NB4 (cell line): ENCODE results near the gene FBXO15.

Source experiments
- MAX ChIP-seq: IDR thresholded peaks from 2 replicates; pipeline ENCODE4 v1.6.1; 2011; ENCODE audit warnings: low read depth, low read length
- MYC ChIP-seq: IDR thresholded peaks from 2 replicates; pipeline ENCODE4 v1.6.1; 2011; ENCODE audit warnings: low read depth, low read length
- POLR2A ChIP-seq: IDR thresholded peaks from 2 replicates; pipeline ENCODE4 v1.6.1; 2011; ENCODE audit warnings: mild to moderate bottlenecking; ENCODE audit not compliant: insufficient read length; ENCODE audit errors: extremely low read depth
- TF ChIP-seq, protein P1 (sequence below): IDR thresholded peaks from one replicate; pipeline ENCODE4 v1.5.1; 2012; ENCODE audit warnings: low read depth, low read length

GRCh38 chr18:74172697-74173433 is 25.2 kb upstream of the FBXO15 start:
- TF ChIP-seq, protein P1, sequence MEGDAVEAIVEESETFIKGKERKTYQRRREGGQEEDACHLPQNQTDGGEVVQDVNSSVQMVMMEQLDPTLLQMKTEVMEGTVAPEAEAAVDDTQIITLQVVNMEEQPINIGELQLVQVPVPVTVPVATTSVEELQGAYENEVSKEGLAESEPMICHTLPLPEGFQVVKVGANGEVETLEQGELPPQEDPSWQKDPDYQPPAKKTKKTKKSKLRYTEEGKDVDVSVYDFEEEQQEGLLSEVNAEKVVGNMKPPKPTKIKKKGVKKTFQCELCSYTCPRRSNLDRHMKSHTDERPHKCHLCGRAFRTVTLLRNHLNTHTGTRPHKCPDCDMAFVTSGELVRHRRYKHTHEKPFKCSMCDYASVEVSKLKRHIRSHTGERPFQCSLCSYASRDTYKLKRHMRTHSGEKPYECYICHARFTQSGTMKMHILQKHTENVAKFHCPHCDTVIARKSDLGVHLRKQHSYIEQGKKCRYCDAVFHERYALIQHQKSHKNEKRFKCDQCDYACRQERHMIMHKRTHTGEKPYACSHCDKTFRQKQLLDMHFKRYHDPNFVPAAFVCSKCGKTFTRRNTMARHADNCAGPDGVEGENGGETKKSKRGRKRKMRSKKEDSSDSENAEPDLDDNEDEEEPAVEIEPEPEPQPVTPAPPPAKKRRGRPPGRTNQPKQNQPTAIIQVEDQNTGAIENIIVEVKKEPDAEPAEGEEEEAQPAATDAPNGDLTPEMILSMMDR, result no peak
- no peak for TF ChIP-seq POLR2A
- TF ChIP-seq MAX, result no peak
- TF ChIP-seq MYC, result no peak
